GM12801 (cell line): ENCODE measurements around the gene TPST2.

ENCODE experiments used
- CTCF ChIP-seq: IDR thresholded peaks from one replicate; pipeline ENCODE4 v1.5.1; 2011; ENCODE audit warnings: control low read depth; ENCODE audit not compliant: insufficient read length; ENCODE audit errors: extremely low read depth

The TPST2 gene

GRCh38 chr22:26496456-26496855 is 93.5 kb downstream of the TPST2 start:
- no peak for TF ChIP-seq CTCF

GRCh38 chr22:26494506-26494905 is 95.4 kb downstream of the TPST2 start:
- no peak for TF ChIP-seq CTCF

GRCh38 chr22:26492220-26492619 is 97.7 kb downstream of the TPST2 start:
- TF ChIP-seq CTCF, result no peak

GRCh38 chr22:26489447-26490036 is 100.4 kb downstream of the TPST2 start:
- no peak for TF ChIP-seq CTCF

- no peak for TF ChIP-seq CTCF
Observed at GRCh38 chr22:26487996-26488395, 101.9 kb downstream of the TPST2 start.

GRCh38 chr22:26486394-26486793 is 103.5 kb downstream of the TPST2 start:
- TF ChIP-seq CTCF, result no peak

GRCh38 chr22:26485806-26486390 is 104.0 kb downstream of the TPST2 start:
- TF ChIP-seq CTCF, result no peak
